ENCODE measurements around the gene GGA1. TPM values are rescaled to one million over a fixed set of nuclear protein-coding genes. Genes with fewer than 3 reads are reported as not detected.

GGA1 gene
- total RNA-seq, 1 donor from 2014 or later: 43.1 TPM

GRCh38 chr22:37636186-37636948 is 27.7 kb downstream of the GGA1 start:
- H3K79me2 ChIP-seq (ENCODE audit: insufficient read depth, low read length): peaks cover 4% of the 10 kb centered on the region
- H4K20me1 ChIP-seq (ENCODE audit: insufficient read depth, low read length): peaks cover 4% of the 10 kb centered on the region
- peak overlapping the region; percentile 50 for H3K4me2 ChIP-seq (ENCODE audit: low read length)
- Mint-ChIP-seq H3K4me3 (ENCODE audit: unreplicated experiment) (peak overlapping the region; percentile 11), H3K4me1 (ENCODE audit: low read depth, unreplicated experiment) (peaks cover 32% of the 10 kb centered on the region), H3K36me3 (ENCODE audit: low read depth, unreplicated experiment) (peaks cover 4% of the 10 kb centered on the region), H3K9me3 (ENCODE audit: unreplicated experiment) (no peaks in the 10 kb centered on the region), H3K27ac (ENCODE audit: unreplicated experiment) (no peak overlapping the region), H3K27me3 (ENCODE audit: low read depth, unreplicated experiment) (no peaks in the 10 kb centered on the region)
- TF ChIP-seq CTCF (IDR thresholded peaks at IDR 0.05; ENCODE audit: insufficient read depth, low read depth, low read length) (peak; percentile 22), EZH2 (IDR thresholded peaks at IDR 0.05; ENCODE audit: insufficient read depth, low read length) (no peak)
- no peak overlapping the region for H3K9ac ChIP-seq (ENCODE audit: low read length)
- H2AFZ ChIP-seq (ENCODE audit: low read depth, low read length): no peak overlapping the region
- no peaks in the 10 kb centered on the region for H3K36me3 ChIP-seq (ENCODE audit: insufficient read depth, low read length)
- H3K27me3 ChIP-seq (ENCODE audit: insufficient read depth, low read length): no peaks in the 10 kb centered on the region
- FAIRE-seq: no peak
- peak; percentile 86 for DNase-seq (ENCODE audit: low read depth)
- H3K4me3 ChIP-seq (ENCODE audit: insufficient read depth, low read depth, low read length): no peak overlapping the region
- H3K9me3 ChIP-seq (ENCODE audit: insufficient read depth, low read depth, low read length): no peaks in the 10 kb centered on the region
- H3K4me1 ChIP-seq (ENCODE audit: insufficient read depth, low read length): peaks cover 52% of the 10 kb centered on the region
- H3K27ac ChIP-seq (ENCODE audit: low read depth, low read length): no peak overlapping the region

- Histone ChIP-seq H3K36me3 (ENCODE audit: insufficient read depth, low read length) (no peaks in the 10 kb centered on the region), H3K27ac (ENCODE audit: low read depth, low read length) (no peak overlapping the region), H4K20me1 (ENCODE audit: insufficient read depth, low read length) (peaks cover 4% of the 10 kb centered on the region), H3K27me3 (ENCODE audit: insufficient read depth, low read length) (no peaks in the 10 kb centered on the region), H3K4me3 (ENCODE audit: insufficient read depth, low read depth, low read length) (no peak overlapping the region), H3K9me3 (ENCODE audit: insufficient read depth, low read depth, low read length) (no peaks in the 10 kb centered on the region), H3K79me2 (ENCODE audit: insufficient read depth, low read length) (peaks cover 4% of the 10 kb centered on the region), H3K9ac (ENCODE audit: low read length) (no peak overlapping the region), H2AFZ (ENCODE audit: low read depth, low read length) (no peak overlapping the region), H3K4me1 (ENCODE audit: insufficient read depth, low read length) (peaks cover 52% of the 10 kb centered on the region), H3K4me2 (ENCODE audit: low read length) (peak overlapping the region; percentile 50)
- Mint-ChIP-seq H3K27me3 (ENCODE audit: low read depth, unreplicated experiment) (no peaks in the 10 kb centered on the region), H3K9me3 (ENCODE audit: unreplicated experiment) (no peaks in the 10 kb centered on the region), H3K4me3 (ENCODE audit: unreplicated experiment) (no peak overlapping the region), H3K36me3 (ENCODE audit: low read depth, unreplicated experiment) (peaks cover 4% of the 10 kb centered on the region), H3K27ac (ENCODE audit: unreplicated experiment) (no peak overlapping the region), H3K4me1 (ENCODE audit: low read depth, unreplicated experiment) (peaks cover 32% of the 10 kb centered on the region)
- DNase-seq (ENCODE audit: low read depth) (no peak), FAIRE-seq (no peak)
- TF ChIP-seq EZH2 (IDR thresholded peaks at IDR 0.05; ENCODE audit: insufficient read depth, low read length) (no peak), CTCF (IDR thresholded peaks at IDR 0.05; ENCODE audit: insufficient read depth, low read depth, low read length) (no peak)
These were observed 28.3 kb downstream of the GGA1 start for GRCh38 chr22:37636949-37637273.

- no peak overlapping the region for H3K27ac Mint-ChIP-seq (ENCODE audit: unreplicated experiment)
- H3K36me3 Mint-ChIP-seq (ENCODE audit: low read depth, unreplicated experiment): peaks cover 4% of the 10 kb centered on the region
- no peak for DNase-seq (ENCODE audit: low read depth)
- H3K27ac ChIP-seq (ENCODE audit: low read depth, low read length): no peak overlapping the region
- FAIRE-seq: no peak
- H3K27me3 Mint-ChIP-seq (ENCODE audit: low read depth, unreplicated experiment): no peaks in the 10 kb centered on the region
- peaks cover 33% of the 10 kb centered on the region for H3K4me1 Mint-ChIP-seq (ENCODE audit: low read depth, unreplicated experiment)
- H3K4me2 ChIP-seq (ENCODE audit: low read length): peak overlapping the region; percentile 97
- H3K79me2 ChIP-seq (ENCODE audit: insufficient read depth, low read length): peaks cover 4% of the 10 kb centered on the region
- TF ChIP-seq EZH2 (IDR thresholded peaks at IDR 0.05; ENCODE audit: insufficient read depth, low read length) (no peak), CTCF (IDR thresholded peaks at IDR 0.05; ENCODE audit: insufficient read depth, low read depth, low read length) (no peak)
- no peaks in the 10 kb centered on the region for H3K27me3 ChIP-seq (ENCODE audit: insufficient read depth, low read length)
- no peaks in the 10 kb centered on the region for H3K9me3 Mint-ChIP-seq (ENCODE audit: unreplicated experiment)
- H3K9ac ChIP-seq (ENCODE audit: low read length): no peak overlapping the region
- no peaks in the 10 kb centered on the region for H3K9me3 ChIP-seq (ENCODE audit: insufficient read depth, low read depth, low read length)
- H2AFZ ChIP-seq (ENCODE audit: low read depth, low read length): no peak overlapping the region
- H3K4me3 Mint-ChIP-seq (ENCODE audit: unreplicated experiment): peak overlapping the region; percentile 77
- no peaks in the 10 kb centered on the region for H3K36me3 ChIP-seq (ENCODE audit: insufficient read depth, low read length)
- no peak overlapping the region for H3K4me3 ChIP-seq (ENCODE audit: insufficient read depth, low read depth, low read length)
- H4K20me1 ChIP-seq (ENCODE audit: insufficient read depth, low read length): peaks cover 6% of the 10 kb centered on the region
- peaks cover 44% of the 10 kb centered on the region for H3K4me1 ChIP-seq (ENCODE audit: insufficient read depth, low read length)
These were observed 29.9 kb downstream of the GGA1 start for GRCh38 chr22:37638391-37639069.

All from astrocyte (in vitro differentiated cells and primary cell).